ENCODE measurements around the gene C19orf53.

GRCh38 chr19:13729859-13730258, 44.4 kb upstream of the C19orf53 start:
- TF ChIP-seq CTCF (IDR thresholded peaks at IDR 0.05): no peak
- TF ChIP-seq ZFX (IDR thresholded peaks at IDR 0.05; ENCODE audit: borderline replicate concordance): no peak
